KMS-11 (cell line): ENCODE data around the gene BMAL1.

Experiments used
- H2AFZ ChIP-seq: fragments of 200-600 bp; sonication (generic); 2 replicates; pipeline ENCODE4 v1.6.1; 2016; ENCODE audit warnings: antibody characterized with exemption, mixed run types, low read depth
- H3K27ac ChIP-seq: fragments of 200-600 bp; sonication (generic); 2 replicates; pipeline ENCODE4 v1.6.1; 2016; ENCODE audit warnings: mild to moderate bottlenecking, mixed run types
- H3K27me3 ChIP-seq: fragments of 200-600 bp; sonication (generic); 2 replicates; pipeline ENCODE4 v1.6.1; 2017; ENCODE audit warnings: mild to moderate bottlenecking, low read depth, mixed run types, moderate library complexity; ENCODE audit not compliant: insufficient read depth
- H3K36me3 ChIP-seq: fragments of 200-600 bp; sonication (generic); 2 replicates; pipeline ENCODE4 v1.6.1; 2017; ENCODE audit warnings: mild to moderate bottlenecking, mixed run types; ENCODE audit not compliant: insufficient read depth
- H3K4me1 ChIP-seq: fragments of 200-600 bp; sonication (generic); 2 replicates; pipeline ENCODE4 v1.6.1; 2016; ENCODE audit warnings: mild to moderate bottlenecking, low read depth, mixed run types; ENCODE audit not compliant: poor library complexity, severe bottlenecking
- H3K4me2 ChIP-seq: fragments of 200-600 bp; sonication (generic); 2 replicates; pipeline ENCODE4 v1.7.0; 2016; ENCODE audit warnings: mild to moderate bottlenecking, mixed run types
- H3K4me3 ChIP-seq: fragments of 200-600 bp; sonication (generic); IDR thresholded peaks from 2 replicates; pipeline ENCODE4 v1.6.1; 2017; ENCODE audit warnings: low read depth, low read length, mixed read lengths; ENCODE audit not compliant: insufficient read depth
- H3K79me2 ChIP-seq: fragments of 200-600 bp; sonication (generic); 2 replicates; pipeline ENCODE4 v1.6.1; 2016; ENCODE audit warnings: low read depth, mixed run types; ENCODE audit not compliant: insufficient read depth
- H3K9ac ChIP-seq: fragments of 200-600 bp; sonication (generic); 2 replicates; pipeline ENCODE4 v1.6.1; 2016; ENCODE audit warnings: mild to moderate bottlenecking, mixed run types
- H4K20me1 ChIP-seq: fragments of 200-600 bp; sonication (generic); 2 replicates; pipeline ENCODE4 v1.6.1; 2016; ENCODE audit warnings: mild to moderate bottlenecking, mixed run types; ENCODE audit not compliant: insufficient read depth
- TF ChIP-seq, protein P1 (sequence below): fragments of 200-600 bp; sonication (generic); conservative IDR thresholded peaks from 2 replicates; pipeline ENCODE4 v1.6.1; 2017; ENCODE audit warnings: low read depth, mild to moderate bottlenecking, antibody characterized with exemption, low read length, moderate library complexity, mixed read lengths

Gene BMAL1

DNA sequence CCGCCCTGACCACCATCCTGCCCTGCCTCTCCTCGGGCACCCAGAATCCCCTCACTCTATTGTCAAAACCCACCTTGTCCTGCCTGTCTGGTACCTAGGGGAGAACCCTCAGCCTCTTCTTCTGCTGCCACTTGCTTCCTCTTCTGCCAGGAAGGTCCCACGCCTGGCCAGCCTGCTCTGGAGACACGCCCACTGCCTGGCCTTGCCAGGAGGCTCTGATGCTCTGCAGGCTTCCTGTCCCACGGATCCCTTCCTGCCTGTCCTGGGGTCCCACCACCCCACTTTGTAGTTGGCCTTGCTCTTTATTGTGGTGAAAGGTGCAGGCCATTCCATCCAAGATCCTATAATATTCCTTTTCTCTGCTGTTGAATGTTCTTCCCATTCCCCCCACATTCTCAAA, 63.4 kb downstream of the BMAL1 start:
- Histone ChIP-seq H3K9ac (no peak overlapping the region), H3K4me1 (peaks cover 31% of the 10 kb centered on the region), H3K36me3 (no peaks in the 10 kb centered on the region), H3K27me3 (no peaks in the 10 kb centered on the region), H4K20me1 (0 out of 2 replicates have a peak, but pooled peaks cover 5% of the 10 kb centered on the region), H3K79me2 (peaks cover 8% of the 10 kb centered on the region; the same call in 1 of the 2 replicates), H3K4me3 (no peak overlapping the region), H3K27ac (no peak overlapping the region), H2AFZ (no peak overlapping the region), H3K4me2 (no peak overlapping the region)
- TF ChIP-seq, protein P1, sequence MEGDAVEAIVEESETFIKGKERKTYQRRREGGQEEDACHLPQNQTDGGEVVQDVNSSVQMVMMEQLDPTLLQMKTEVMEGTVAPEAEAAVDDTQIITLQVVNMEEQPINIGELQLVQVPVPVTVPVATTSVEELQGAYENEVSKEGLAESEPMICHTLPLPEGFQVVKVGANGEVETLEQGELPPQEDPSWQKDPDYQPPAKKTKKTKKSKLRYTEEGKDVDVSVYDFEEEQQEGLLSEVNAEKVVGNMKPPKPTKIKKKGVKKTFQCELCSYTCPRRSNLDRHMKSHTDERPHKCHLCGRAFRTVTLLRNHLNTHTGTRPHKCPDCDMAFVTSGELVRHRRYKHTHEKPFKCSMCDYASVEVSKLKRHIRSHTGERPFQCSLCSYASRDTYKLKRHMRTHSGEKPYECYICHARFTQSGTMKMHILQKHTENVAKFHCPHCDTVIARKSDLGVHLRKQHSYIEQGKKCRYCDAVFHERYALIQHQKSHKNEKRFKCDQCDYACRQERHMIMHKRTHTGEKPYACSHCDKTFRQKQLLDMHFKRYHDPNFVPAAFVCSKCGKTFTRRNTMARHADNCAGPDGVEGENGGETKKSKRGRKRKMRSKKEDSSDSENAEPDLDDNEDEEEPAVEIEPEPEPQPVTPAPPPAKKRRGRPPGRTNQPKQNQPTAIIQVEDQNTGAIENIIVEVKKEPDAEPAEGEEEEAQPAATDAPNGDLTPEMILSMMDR: no peak

DNA sequence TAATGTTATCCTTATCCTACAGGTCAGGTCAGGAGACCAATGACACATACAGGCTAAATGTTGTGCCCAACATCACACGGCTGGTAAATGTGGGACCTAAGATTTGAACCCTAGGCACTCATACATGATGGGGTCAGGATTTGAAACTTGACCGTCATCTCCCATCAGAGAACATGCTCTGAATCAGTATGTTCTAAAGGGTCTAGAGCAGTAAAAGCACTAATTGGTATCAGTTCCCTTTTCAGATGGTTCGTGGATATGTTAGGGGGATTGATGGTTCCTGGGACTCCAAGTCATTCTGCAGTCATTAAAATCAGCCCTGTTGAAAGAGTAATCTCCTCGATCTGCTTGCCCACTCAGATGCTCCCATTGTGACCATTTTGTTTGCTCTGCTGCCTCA, 65.5 kb downstream of the BMAL1 start:
- 0 out of 2 replicates have a peak, but pooled peaks cover 5% of the 10 kb centered on the region for H4K20me1 ChIP-seq
- H2AFZ ChIP-seq: no peak overlapping the region
- peaks cover 8% of the 10 kb centered on the region; the same call in 1 of the 2 replicates for H3K79me2 ChIP-seq
- H3K9ac ChIP-seq: no peak overlapping the region
- H3K4me3 ChIP-seq: no peak overlapping the region
- H3K27ac ChIP-seq: no peak overlapping the region
- no peak overlapping the region for H3K4me2 ChIP-seq
- no peaks in the 10 kb centered on the region for H3K27me3 ChIP-seq
- TF ChIP-seq, protein P1: no peak
- no peaks in the 10 kb centered on the region for H3K36me3 ChIP-seq
- H3K4me1 ChIP-seq: peaks cover 10% of the 10 kb centered on the region

DNA sequence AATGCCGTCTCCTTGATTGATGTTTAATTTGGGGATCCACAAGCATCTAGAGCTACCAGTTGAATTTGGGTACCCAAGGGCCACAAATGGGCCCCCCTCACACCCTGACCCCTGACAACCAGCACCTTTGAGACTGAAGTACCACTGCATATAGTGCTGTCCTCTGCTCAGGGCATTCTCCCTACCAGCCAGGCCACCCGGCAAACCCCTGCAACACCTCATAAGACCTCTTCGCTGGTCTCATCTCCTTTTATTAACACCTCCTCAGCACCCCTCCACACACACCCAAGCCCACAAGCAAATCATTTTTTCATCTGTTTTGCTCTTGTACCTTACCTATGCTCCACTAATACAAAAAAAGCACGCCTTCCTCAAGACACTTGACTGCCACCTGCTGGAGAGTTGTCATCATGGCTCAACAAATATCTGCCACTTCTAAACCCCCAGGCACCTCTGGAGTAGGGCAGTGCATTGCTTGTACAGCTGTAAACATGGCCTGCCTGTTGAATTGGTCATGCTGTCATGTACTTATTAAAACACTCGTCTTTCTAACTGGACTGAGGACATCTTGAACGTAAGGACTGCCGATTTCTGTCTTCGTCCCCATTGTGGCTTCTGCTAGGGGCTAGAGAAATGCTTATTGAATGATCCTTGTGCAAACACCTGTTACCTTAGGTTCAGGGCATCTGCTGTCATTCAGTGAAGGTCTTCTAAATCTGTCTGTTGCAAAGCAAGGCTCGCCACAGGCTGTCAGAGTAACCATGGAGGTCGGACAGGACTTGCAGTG, 66.5 kb downstream of the BMAL1 start:
- H3K79me2 ChIP-seq: no peaks in the 10 kb centered on the region; the same call in none of the 2 replicates
- TF ChIP-seq, protein P1: peak; percentile 89
- no peaks in the 10 kb centered on the region for H3K4me1 ChIP-seq
- H3K27me3 ChIP-seq: no peaks in the 10 kb centered on the region
- H4K20me1 ChIP-seq: 0 out of 2 replicates have a peak, but pooled peaks cover 5% of the 10 kb centered on the region
- H3K9ac ChIP-seq: no peak overlapping the region
- no peak overlapping the region for H3K27ac ChIP-seq
- H2AFZ ChIP-seq: no peak overlapping the region
- no peak overlapping the region for H3K4me2 ChIP-seq
- H3K36me3 ChIP-seq: no peaks in the 10 kb centered on the region
- H3K4me3 ChIP-seq: no peak overlapping the region

DNA sequence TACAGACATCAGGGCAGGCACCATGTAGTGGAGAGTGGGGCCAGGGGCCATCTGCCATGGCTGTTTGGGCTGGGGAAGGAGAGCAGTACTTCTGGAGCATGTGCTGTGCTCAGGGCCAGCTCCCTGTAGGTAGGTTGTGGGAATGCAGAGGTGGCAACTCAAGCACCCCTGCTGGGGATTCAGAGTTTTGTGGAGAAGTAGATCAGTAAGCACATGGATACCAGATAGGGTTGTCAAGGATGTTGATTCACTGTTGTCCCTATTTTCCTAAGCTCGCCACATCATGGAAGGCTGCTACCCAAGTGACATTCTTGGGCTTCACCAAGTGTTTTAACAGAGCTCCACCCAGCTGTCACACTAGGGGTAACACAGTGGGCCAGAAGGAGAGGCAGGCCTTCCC, 67.2 kb downstream of the BMAL1 start:
- H3K36me3 ChIP-seq: no peaks in the 10 kb centered on the region; the same call in 1 of the 2 replicates
- no peak overlapping the region for H3K4me3 ChIP-seq
- no peak overlapping the region for H3K9ac ChIP-seq
- H4K20me1 ChIP-seq: 0 out of 2 replicates have a peak, but pooled peaks cover 5% of the 10 kb centered on the region
- H3K4me1 ChIP-seq: no peaks in the 10 kb centered on the region
- TF ChIP-seq, protein P1: no peak
- H3K27me3 ChIP-seq: no peaks in the 10 kb centered on the region
- no peak overlapping the region for H3K27ac ChIP-seq
- H3K4me2 ChIP-seq: no peak overlapping the region
- H3K79me2 ChIP-seq: no peaks in the 10 kb centered on the region; the same call in none of the 2 replicates
- no peak overlapping the region for H2AFZ ChIP-seq
